Adrenal gland (tissue), 5 donors: Measurements from ENCODE around the gene LRP8.

Experiments
- CTCF ChIP-seq, 6 experiments: fragments of 450-650 bp in 4 of 6; fragments of 200-600 bp in 2 of 6; sonication (generic) in 1 of 6; IDR thresholded peaks; 1 replicate in 5 of 6; 2 replicates in 1 of 6; pipeline versions ENCODE4 v1.5.1 to v1.8.0; 2016 to 2021; ENCODE audit warnings: antibody characterized with exemption in 6 of 6, mild to moderate bottlenecking in 2 of 6, moderate library complexity in 1 of 6
- POLR2A ChIP-seq, 2 donors: fragments of 450-650 bp; IDR thresholded peaks; one replicate each; pipeline ENCODE4 v1.6.1; 2017; ENCODE audit warnings: antibody characterized with exemption in 2 of 2, mild to moderate bottlenecking in 2 of 2, moderate library complexity in 1 of 2
- donor health status: DM: no; HTN: no; CAD: no.

DNA sequence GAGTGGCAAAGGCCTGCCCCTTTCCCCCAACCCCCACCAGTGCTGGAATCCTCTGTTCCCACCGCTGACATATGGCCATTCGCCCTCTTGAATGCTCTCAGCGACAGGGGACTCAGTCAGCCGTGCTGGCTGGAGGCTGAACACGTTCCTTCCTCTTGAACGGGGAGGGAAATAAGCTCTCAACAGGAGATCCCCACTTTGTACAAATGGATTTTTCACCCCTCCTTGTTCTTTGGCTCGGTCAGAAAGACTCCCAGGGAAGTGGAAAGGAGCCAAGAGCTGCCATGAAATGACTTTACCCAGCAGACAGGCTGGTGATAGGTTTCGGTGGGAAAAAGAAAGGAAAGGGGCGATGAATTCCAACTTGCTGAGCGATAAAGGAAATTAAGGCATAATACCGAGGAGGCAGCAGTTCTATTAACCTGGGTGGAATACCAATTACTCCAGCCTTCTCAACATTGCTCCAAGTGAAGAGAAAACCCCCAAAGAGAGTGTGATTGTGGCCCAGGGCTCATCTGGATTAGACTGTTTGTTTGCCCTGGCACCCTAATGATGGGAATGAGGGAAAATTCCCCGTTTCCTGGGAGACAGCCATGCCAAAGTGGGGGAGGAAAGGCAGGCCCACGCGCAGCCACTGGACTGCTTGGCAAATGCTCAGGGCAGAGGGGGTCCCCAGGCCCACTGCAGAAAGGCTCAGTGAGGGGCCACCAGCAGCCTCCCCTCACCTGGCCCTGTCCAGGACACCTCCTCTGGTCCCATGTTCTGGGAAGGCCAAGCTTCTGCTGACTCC lies 23.9 kb downstream of the LRP8 start:
- no peak for TF ChIP-seq CTCF (IDR thresholded peaks at IDR 0.05)
- no peak for TF ChIP-seq POLR2A (IDR thresholded peaks at IDR 0.05)
